Endodermal cell (in vitro differentiated cells): Measurements from ENCODE around the gene YEATS2. TPM values are rescaled to one million over a fixed set of nuclear protein-coding genes. Genes with fewer than 3 reads are reported as not detected.

Experiments
- DNase-seq: peaks from one replicate; pipeline ENCODE4 v3.0.0-alpha.2; 2017
- H3K27ac ChIP-seq: 2 replicates; pipeline ENCODE4 v1.5.1; 2013; ENCODE audit warnings: mild to moderate bottlenecking, low read depth, low read length, moderate library complexity
- H3K27me3 ChIP-seq: 2 replicates; pipeline ENCODE4 v1.6.1; 2013; ENCODE audit warnings: mild to moderate bottlenecking, low read length, moderate library complexity; ENCODE audit not compliant: insufficient read depth, control insufficient read depth, poor library complexity, severe bottlenecking
- H3K36me3 ChIP-seq: 2 replicates; pipeline ENCODE4 v1.7.0; 2013; ENCODE audit warnings: mild to moderate bottlenecking, low read length, moderate library complexity; ENCODE audit not compliant: control insufficient read depth, insufficient read depth
- H3K4me1 ChIP-seq: one replicate; pipeline ENCODE4 v1.7.0; 2013; ENCODE audit warnings: low read length; ENCODE audit not compliant: control insufficient read depth, insufficient read depth
- H3K4me3 ChIP-seq: 2 replicates; pipeline ENCODE4 v1.5.1; 2013; ENCODE audit warnings: mild to moderate bottlenecking, low read length, moderate library complexity
- H3K9ac ChIP-seq: 2 replicates; pipeline ENCODE4 v1.6.1; 2013; ENCODE audit warnings: mild to moderate bottlenecking, low read length, moderate library complexity; ENCODE audit not compliant: poor library complexity, severe bottlenecking; ENCODE audit errors: extremely low read depth
- H3K9me3 ChIP-seq: 2 replicates; pipeline ENCODE4 v1.6.1; 2013; ENCODE audit warnings: mild to moderate bottlenecking, low read length, moderate library complexity; ENCODE audit not compliant: control insufficient read depth
- H3K27ac Mint-ChIP-seq: 2 replicates; pipeline ENCODE4 v1.8.0; 2020; ENCODE audit warnings: mixed read lengths
- H3K27me3 Mint-ChIP-seq: 2 replicates; pipeline ENCODE4 v1.8.0; 2021; ENCODE audit warnings: mild to moderate bottlenecking, mixed read lengths; ENCODE audit not compliant: insufficient read depth
- H3K36me3 Mint-ChIP-seq: 2 replicates; pipeline ENCODE4 v1.8.0; 2020; ENCODE audit warnings: low read depth, mixed read lengths
- H3K4me1 Mint-ChIP-seq: 2 replicates; pipeline ENCODE4 v1.8.0; 2020; ENCODE audit warnings: mixed read lengths
- H3K4me3 Mint-ChIP-seq: 2 replicates; pipeline ENCODE4 v1.8.0; 2020; ENCODE audit warnings: mild to moderate bottlenecking, moderate library complexity, mixed read lengths
- H3K9me3 Mint-ChIP-seq: 2 replicates; pipeline ENCODE4 v1.8.0; 2020; ENCODE audit warnings: mild to moderate bottlenecking, mixed read lengths
- CTCF ChIP-seq: fragments of 200-600 bp; sonication (generic); conservative IDR thresholded peaks from 2 replicates; pipeline ENCODE4 v1.5.0; 2021; ENCODE audit warnings: antibody characterized with exemption, mild to moderate bottlenecking
- WGBS, 2 experiments: methylation state at CpG; one replicate each; pipeline versions ENCODE4 v1.1.5 to v1.1.7; 2013; ENCODE audit warnings: missing lambda C conversion rate in 2 of 2, mixed read lengths in 1 of 2; ENCODE audit not compliant: insufficient coverage in 1 of 2, insufficient read length in 1 of 2; 5-methylcytosine and 5-hydroxymethylcytosine counted together
- long read RNA-seq, 4 experiments: library from polyadenylated mRNA in 2 of 4; library from RNA in 1 of 4; library from capped mRNA in 1 of 4; stranded (forward) in 3 of 4; unstranded in 1 of 4; transcript quantifications; one replicate each; pipeline ENCODE4 v2.0.0, GENCODE V29; 2020 to 2021; ENCODE audit warnings: inconsistent platforms in 1 of 4
- polyA plus RNA-seq, 2 experiments: library from polyadenylated mRNA; stranded (reverse); fragments of 50-300 nt; gene quantifications; one replicate each; pipeline ENCODE4 v1.2.3, GENCODE V29; 2013
- total RNA-seq, 2 donors: library from RNA; stranded (reverse); fragmentation: NEBNext Ultra II Directional in 1 of 2; extraction: Animal tissue kit (Norgen Biotek cat#: 25700) in 1 of 2; gene quantifications; 2 replicates in 1 of 2; 3 replicates in 1 of 2; pipeline ENCODE4 v1.2.1, GENCODE V29; 2021

The YEATS2 gene
- 10 to 100 TPM; 53.4 to 55.8 TPM for total RNA-seq
- 53.3 TPM for polyA plus RNA-seq (2013, experiment 1 of 2)
- 52.1 TPM for polyA plus RNA-seq (2013, experiment 2 of 2)
- long read RNA-seq, experiment 1, full-length matches to known transcripts = 1 of 13 reads
- long read RNA-seq, experiment 1, partial matches to known transcripts = 3 of 13 reads
- long read RNA-seq, experiment 1, other reads (novel, unspliced or antisense) = 9 of 13 reads
- long read RNA-seq, experiment 2, full-length matches to known transcripts = 21 of 57 reads
- long read RNA-seq, experiment 2, partial matches to known transcripts = 24 of 57 reads
- long read RNA-seq, experiment 2, other reads (novel, unspliced or antisense) = 12 of 57 reads
- long read RNA-seq, experiment 3, full-length matches to known transcripts = 6 of 43 reads
- long read RNA-seq, experiment 3, partial matches to known transcripts = 18 of 43 reads
- long read RNA-seq, experiment 3, other reads (novel, unspliced or antisense) = 19 of 43 reads
- long read RNA-seq, experiment 4, partial matches to known transcripts = 0 of 2 reads
- long read RNA-seq, experiment 4, other reads (novel, unspliced or antisense) = 1 of 2 reads

GRCh38 chr3:183697610-183698317 lies at the start of gene YEATS2:
Gene YEATS2 (plus strand): TSS chr3:183697797. CDS start chr3:183715163, 17,366 bp downstream.
- no peak for TF ChIP-seq CTCF
- H3K4me1 Mint-ChIP-seq = peaks cover 28% of the 10 kb centered on the region
- H3K27ac ChIP-seq = peak within 1 kb of the TSS; percentile 93
- peak within 1 kb of the TSS; percentile 87 for H3K4me3 Mint-ChIP-seq
- H3K27me3 ChIP-seq = no peaks in the 10 kb centered on the region
- H3K4me3 ChIP-seq = peak within 1 kb of the TSS; percentile 92
- peaks cover 6% of the 10 kb centered on the region for H3K36me3 Mint-ChIP-seq
- H3K9me3 Mint-ChIP-seq = no peaks in the 10 kb centered on the region
- peak; percentile 91 for DNase-seq
- peak within 1 kb of the TSS; percentile 92 for H3K9ac ChIP-seq
- peak within 1 kb of the TSS; percentile 83 for H3K27ac Mint-ChIP-seq
- H3K9me3 ChIP-seq = no peaks in the 10 kb centered on the region
- H3K4me1 ChIP-seq = no peaks in the 10 kb centered on the region
- WGBS, 2 experiments = 0 to 3% methylated on average over 6 to 89 of the region's 89 CpGs
- H3K36me3 ChIP-seq = peaks cover 5% of the 10 kb centered on the region
- no peaks in the 10 kb centered on the region for H3K27me3 Mint-ChIP-seq

DNA sequence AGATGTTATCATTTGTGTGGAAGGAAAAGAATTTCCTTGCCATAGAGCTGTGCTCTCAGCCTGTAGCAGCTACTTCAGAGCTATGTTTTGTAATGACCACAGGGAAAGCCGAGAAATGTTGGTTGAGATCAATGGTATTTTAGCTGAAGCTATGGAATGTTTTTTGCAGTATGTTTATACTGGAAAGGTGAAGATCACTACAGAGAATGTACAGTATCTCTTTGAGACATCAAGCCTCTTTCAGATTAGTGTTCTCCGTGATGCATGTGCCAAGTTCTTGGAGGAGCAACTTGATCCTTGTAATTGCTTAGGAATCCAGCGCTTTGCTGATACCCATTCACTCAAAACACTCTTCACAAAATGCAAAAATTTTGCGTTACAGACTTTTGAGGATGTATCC lies 47.0 kb upstream of the YEATS2 start:
- H3K4me3 Mint-ChIP-seq = no peak overlapping the region
- H3K4me3 ChIP-seq = no peak overlapping the region
- no peak overlapping the region for H3K27ac Mint-ChIP-seq
- H3K9ac ChIP-seq = no peak overlapping the region
- peaks cover 55% of the 10 kb centered on the region for H3K9me3 ChIP-seq
- no peak for DNase-seq
- no peaks in the 10 kb centered on the region for H3K27me3 ChIP-seq
- no peaks in the 10 kb centered on the region for H3K27me3 Mint-ChIP-seq
- H3K4me1 Mint-ChIP-seq = no peaks in the 10 kb centered on the region
- no peaks in the 10 kb centered on the region for H3K4me1 ChIP-seq
- H3K27ac ChIP-seq = no peak overlapping the region
- peaks cover 48% of the 10 kb centered on the region for H3K36me3 ChIP-seq
- peaks cover 62% of the 10 kb centered on the region for H3K36me3 Mint-ChIP-seq
- peaks cover 50% of the 10 kb centered on the region for H3K9me3 Mint-ChIP-seq
- WGBS, 2 experiments = 97 to 100% methylated on average over 2 to 4 of the region's 4 CpGs
- no peak for TF ChIP-seq CTCF

DNA sequence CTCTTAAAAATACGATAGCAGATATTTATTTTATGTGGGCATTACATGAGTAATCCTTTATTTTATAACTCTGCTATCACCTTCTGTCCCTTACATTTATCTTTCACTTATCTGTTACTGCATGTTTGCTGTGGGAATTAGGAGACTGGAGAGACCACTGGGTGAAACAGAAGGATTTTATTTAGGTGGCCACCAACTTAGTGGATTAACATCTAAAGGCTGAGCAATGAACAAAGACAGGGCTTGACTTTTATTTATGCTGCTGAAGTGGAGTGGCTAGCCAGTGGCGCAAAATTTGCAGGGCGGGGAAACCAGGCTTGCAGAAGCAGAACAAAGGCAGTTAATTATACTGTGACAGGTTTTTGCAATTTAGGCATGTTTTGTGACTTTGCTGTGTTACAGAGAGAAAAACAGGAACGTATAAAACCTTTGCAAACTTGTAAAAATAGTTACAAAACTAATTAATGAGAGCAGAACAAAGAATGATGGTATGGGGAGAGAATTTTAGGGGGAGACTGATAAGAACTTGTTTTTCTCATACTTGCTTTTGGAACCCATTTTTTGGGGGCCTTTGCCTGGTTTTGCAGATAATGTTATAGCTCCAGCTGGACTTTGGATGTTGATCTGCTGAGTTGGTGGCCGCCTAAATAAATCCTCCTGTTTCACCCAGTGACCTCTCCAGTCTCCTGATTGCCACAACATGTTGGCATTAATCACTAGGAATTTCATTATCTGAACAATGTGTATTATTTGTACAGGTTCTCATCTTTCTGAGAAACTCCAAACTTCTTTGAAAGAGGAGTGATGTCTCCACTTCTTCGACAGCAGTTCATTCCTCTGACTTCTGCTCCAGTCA lies 44.2 kb upstream of the YEATS2 start:
- Histone ChIP-seq H3K4me1 (no peaks in the 10 kb centered on the region), H3K4me3 (peak overlapping the region; percentile 52), H3K36me3 (peaks cover 48% of the 10 kb centered on the region), H3K9me3 (peaks cover 72% of the 10 kb centered on the region), H3K27me3 (no peaks in the 10 kb centered on the region), H3K27ac (no peak overlapping the region), H3K9ac (no peak overlapping the region)
- Mint-ChIP-seq H3K4me1 (no peaks in the 10 kb centered on the region), H3K4me3 (no peak overlapping the region), H3K27me3 (no peaks in the 10 kb centered on the region), H3K36me3 (peaks cover 71% of the 10 kb centered on the region), H3K27ac (no peak overlapping the region), H3K9me3 (peaks cover 65% of the 10 kb centered on the region)
- no peak for TF ChIP-seq CTCF
- DNase-seq = no peak
- WGBS, 2 experiments = 96 to 100% methylated on average over 5 to 6 of the region's 6 CpGs
